ENCODE results near the gene CENPO. TPM values are rescaled to one million over a fixed set of nuclear protein-coding genes. Genes with fewer than 3 reads are reported as not detected.

The CENPO gene
- polyA plus RNA-seq, 3 donors = 1.6 to 2.6 (median 2.3) TPM

GRCh38 chr2:24783641-24784040 lies 9.6 kb upstream of the CENPO start:
- peaks cover 4 to 20% (median 12%) of the 10 kb centered on the region in 7 donors for H3K9me3 Mint-ChIP-seq
- Histone ChIP-seq H3K27ac (ENCODE audit: low read depth in 1 of 2, low read length in 2 of 2) (no peak overlapping the region), H4K20me1 (ENCODE audit: insufficient read depth, low read length) (no peaks in the 10 kb centered on the region), H3K27me3 (ENCODE audit: control insufficient read depth in 2 of 2, insufficient read depth in 2 of 2, low read length in 2 of 2) (no peaks in the 10 kb centered on the region), H2AFZ (ENCODE audit: insufficient read depth, low read depth, low read length, poor library complexity, severe bottlenecking) (no peak overlapping the region), H3K9ac (ENCODE audit: insufficient read depth, low read length, poor library complexity, severe bottlenecking) (no peak overlapping the region), H3K4me3 (replicated peaks in 1 of 3; ENCODE audit: low read depth in 2 of 3, low read length in 3 of 3) (no peak overlapping the region), H3K9me3 (replicated peaks in 1 of 2; ENCODE audit: control insufficient read depth in 1 of 2, insufficient read depth in 1 of 2, low read length in 2 of 2) (peaks cover 3 to 4% of the 10 kb centered on the region in 2 donors), H3K79me2 (ENCODE audit: insufficient read depth, low read length) (no peaks in the 10 kb centered on the region), H3K4me1 (ENCODE audit: control insufficient read depth in 1 of 2, insufficient read depth in 2 of 2, low read length in 2 of 2) (peaks cover 19 to 20% of the 10 kb centered on the region in 2 donors), H3K36me3 (replicated peaks in 1 of 2; ENCODE audit: control insufficient read depth in 1 of 2, insufficient read depth in 2 of 2, low read length in 2 of 2) (peaks cover 0 to 4% of the 10 kb centered on the region in 2 donors), H3K4me2 (replicated peaks; ENCODE audit: extremely low read depth, low read length, poor library complexity, severe bottlenecking) (no peak overlapping the region)
- no peak overlapping the region for H3K4me3 Mint-ChIP-seq
- peaks cover 0 to 5% of the 10 kb centered on the region in 2 donors for H3K36me3 Mint-ChIP-seq
- intact Hi-C loops (cut with micrococcal nuclease) = no loop called here
- TF ChIP-seq CTCF (IDR thresholded peaks at IDR 0.05) = no peak
- WGBS (ENCODE audit: insufficient coverage) = no CpG with 5 or more reads among the region's 3 CpGs
- no peak overlapping the region for H3K27ac Mint-ChIP-seq
- DNase-seq = no peak
- peaks cover 0 to 2% (median 0%) of the 10 kb centered on the region in 3 donors for H3K27me3 Mint-ChIP-seq (ENCODE audit: low read depth in 3 of 3)
- H3K4me1 Mint-ChIP-seq = peaks cover 23% of the 10 kb centered on the region

DNA sequence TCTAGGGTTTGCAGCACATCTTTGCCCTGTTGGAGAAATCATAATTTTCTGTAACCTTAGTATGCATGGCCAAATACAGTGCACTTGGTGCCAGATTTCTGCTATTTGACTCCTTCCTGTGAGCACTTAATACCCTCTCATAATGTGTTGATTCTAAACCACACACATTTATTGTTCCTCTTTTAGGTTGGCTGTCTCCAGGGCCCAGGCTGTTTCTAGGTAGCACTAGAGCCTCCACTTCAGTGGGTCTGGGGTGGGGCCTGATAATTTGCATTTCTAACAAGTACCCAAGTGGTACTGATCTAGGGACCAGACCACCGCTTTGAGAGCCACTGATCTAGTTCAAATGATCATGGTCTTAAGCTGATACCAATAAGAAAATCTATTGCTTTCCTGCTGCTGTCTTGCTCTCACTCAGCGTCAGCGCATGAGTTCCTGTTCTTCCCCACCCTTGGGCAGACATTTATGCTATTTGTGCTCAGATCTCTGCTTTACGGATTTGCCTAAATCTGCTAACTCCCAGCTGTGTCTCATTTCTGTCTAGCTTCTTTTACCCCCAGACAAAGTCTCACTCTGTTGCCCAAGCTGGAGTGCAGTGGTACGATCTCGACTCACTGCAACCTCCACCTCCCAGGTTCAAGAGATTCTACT lies 7.4 kb upstream of the CENPO start:
- peaks cover 16% of the 10 kb centered on the region for H3K4me1 Mint-ChIP-seq
- TF ChIP-seq CTCF (IDR thresholded peaks at IDR 0.05) = no peak
- Histone ChIP-seq H2AFZ (ENCODE audit: insufficient read depth, low read depth, low read length, poor library complexity, severe bottlenecking) (peak overlapping the region; percentile 41), H4K20me1 (ENCODE audit: insufficient read depth, low read length) (no peaks in the 10 kb centered on the region), H3K4me3 (replicated peaks in 1 of 3; ENCODE audit: low read depth in 2 of 3, low read length in 3 of 3) (no peak overlapping the region), H3K79me2 (ENCODE audit: insufficient read depth, low read length) (no peaks in the 10 kb centered on the region), H3K4me1 (ENCODE audit: control insufficient read depth in 1 of 2, insufficient read depth in 2 of 2, low read length in 2 of 2) (peaks cover 12 to 13% of the 10 kb centered on the region in 2 donors), H3K36me3 (replicated peaks in 1 of 2; ENCODE audit: control insufficient read depth in 1 of 2, insufficient read depth in 2 of 2, low read length in 2 of 2) (peaks cover 2 to 22% of the 10 kb centered on the region in 2 donors), H3K27ac (ENCODE audit: low read depth in 1 of 2, low read length in 2 of 2) (peak overlapping the region in 1 of 2 donors; percentile 17), H3K4me2 (replicated peaks; ENCODE audit: extremely low read depth, low read length, poor library complexity, severe bottlenecking) (no peak overlapping the region), H3K27me3 (ENCODE audit: control insufficient read depth in 2 of 2, insufficient read depth in 2 of 2, low read length in 2 of 2) (no peaks in the 10 kb centered on the region), H3K9ac (ENCODE audit: insufficient read depth, low read length, poor library complexity, severe bottlenecking) (no peak overlapping the region), H3K9me3 (replicated peaks in 1 of 2; ENCODE audit: control insufficient read depth in 1 of 2, insufficient read depth in 1 of 2, low read length in 2 of 2) (peaks cover 3 to 4% of the 10 kb centered on the region in 2 donors)
- peaks cover 4 to 20% (median 11%) of the 10 kb centered on the region in 7 donors for H3K9me3 Mint-ChIP-seq
- H3K27ac Mint-ChIP-seq = peak overlapping the region in 5 of 7 donors; percentile 26 to 87 (median 56)
- H3K27me3 Mint-ChIP-seq (ENCODE audit: low read depth in 3 of 3) = peaks cover 0 to 2% (median 0%) of the 10 kb centered on the region in 3 donors
- WGBS (ENCODE audit: insufficient coverage) = 37% methylated on average over 6 of the region's 6 CpGs
- intact Hi-C loops (cut with micrococcal nuclease) = no loop called here
- peaks cover 18 to 20% of the 10 kb centered on the region in 2 donors for H3K36me3 Mint-ChIP-seq
- peak; percentile 12 to 28 (median 17) for DNase-seq
- no peak overlapping the region for H3K4me3 Mint-ChIP-seq
